Bone marrow (tissue), 2 donors: Measurements from ENCODE around the gene FBXO41.

ENCODE experiments used
- DNase-seq, 2 donors: peaks; one replicate each; lab custom pipeline; 2025; lab: John Stamatoyannopoulos, UW

The FBXO41 gene

GRCh38 chr2:73284296-73285158 is at the start of gene FBXO41:
Gene FBXO41 (minus strand): TSS chr2:73284478. CDS start chr2:73269630, 14,848 bp downstream.
- peak; percentile 42 to 48 for DNase-seq

- DNase-seq, result no peak
Measured at GRCh38 chr2:73334045-73334444, 49.8 kb upstream of the FBXO41 start.

- DNase-seq, result no peak
Measured at GRCh38 chr2:73333564-73333963, 49.3 kb upstream of the FBXO41 start.

DNA sequence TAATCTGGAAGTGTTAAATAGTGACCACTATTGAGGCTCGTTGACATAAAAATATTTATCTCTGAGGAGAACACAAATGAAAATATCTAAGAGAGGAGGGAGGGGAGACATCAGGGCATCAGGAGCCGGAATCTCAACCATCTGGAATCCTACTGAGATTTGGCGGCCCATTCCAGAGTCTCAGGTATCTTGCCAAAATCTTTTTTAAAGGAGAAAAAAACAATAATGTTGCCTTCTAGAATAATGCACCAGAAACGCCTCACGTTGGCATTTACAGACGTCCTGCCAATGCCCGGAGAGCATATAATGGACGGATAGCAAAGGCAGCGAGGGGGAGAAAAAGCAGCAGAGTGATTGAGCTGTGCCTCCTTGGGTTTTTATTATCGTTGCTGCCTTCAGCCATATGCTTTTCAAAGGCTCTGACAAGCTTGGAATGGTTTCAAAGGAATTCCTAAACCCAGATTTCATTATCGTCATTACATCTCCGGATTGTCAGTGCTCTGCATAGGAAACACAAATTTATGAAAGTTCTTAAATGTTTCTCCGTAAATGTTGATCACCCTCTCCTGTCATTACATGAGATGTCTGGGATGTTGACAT is 39.9 kb upstream of the FBXO41 start:
- DNase-seq, result no peak

GRCh38 chr2:73323551-73323950 is 39.3 kb upstream of the FBXO41 start:
- DNase-seq, result no peak

- DNase-seq, result no peak
Measured at GRCh38 chr2:73314441-73314840, 30.2 kb upstream of the FBXO41 start.

DNA sequence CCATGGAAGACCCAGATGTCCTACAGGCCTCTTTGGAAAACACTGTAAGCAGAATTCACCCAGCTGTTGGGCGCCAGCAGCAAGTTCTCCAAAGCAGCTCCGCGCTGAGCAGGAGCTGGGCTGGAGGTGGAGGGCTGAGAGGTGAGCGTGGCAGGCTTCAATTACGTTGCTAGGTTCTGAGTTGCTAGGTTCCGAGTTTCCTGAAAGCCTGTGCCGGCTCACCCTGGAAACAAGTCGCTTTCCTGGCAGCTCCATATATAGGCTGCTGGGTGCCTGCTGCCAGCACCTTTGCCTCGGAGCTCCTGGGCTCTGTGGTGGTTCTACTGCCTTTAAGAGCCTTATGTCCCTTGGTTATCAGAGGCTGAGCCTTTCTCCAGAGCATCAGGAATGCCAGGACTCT is 23.4 kb upstream of the FBXO41 start:
- no peak for DNase-seq

GRCh38 chr2:73301636-73302035 is 17.4 kb upstream of the FBXO41 start:
- DNase-seq, result no peak

GRCh38 chr2:73300926-73301325 is 16.6 kb upstream of the FBXO41 start:
- no peak for DNase-seq

GRCh38 chr2:73297586-73297985 is 13.3 kb upstream of the FBXO41 start:
- DNase-seq, result no peak

DNA sequence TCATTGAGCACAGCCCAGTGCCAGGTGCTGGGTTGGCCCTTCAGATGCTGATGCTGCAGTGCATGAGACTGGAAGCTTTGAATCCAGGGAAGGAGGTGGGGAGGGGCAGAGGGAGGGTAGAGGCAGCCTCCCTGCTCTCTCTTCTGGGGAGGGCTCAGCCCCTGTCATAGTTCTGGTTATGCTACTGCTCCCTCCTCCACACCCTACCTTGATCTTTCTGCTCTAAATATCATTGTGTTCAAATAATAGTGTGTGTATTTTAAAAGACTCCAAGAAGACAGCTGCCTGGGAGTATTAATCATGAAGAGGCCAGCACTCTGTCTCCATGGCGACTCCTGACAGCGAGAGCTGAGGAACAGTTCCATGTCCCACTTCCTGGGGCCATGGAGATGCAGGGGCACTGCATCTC is 12.9 kb upstream of the FBXO41 start:
- no peak for DNase-seq

- DNase-seq, result no peak
Measured at GRCh38 chr2:73295751-73296400, 11.6 kb upstream of the FBXO41 start.

DNA sequence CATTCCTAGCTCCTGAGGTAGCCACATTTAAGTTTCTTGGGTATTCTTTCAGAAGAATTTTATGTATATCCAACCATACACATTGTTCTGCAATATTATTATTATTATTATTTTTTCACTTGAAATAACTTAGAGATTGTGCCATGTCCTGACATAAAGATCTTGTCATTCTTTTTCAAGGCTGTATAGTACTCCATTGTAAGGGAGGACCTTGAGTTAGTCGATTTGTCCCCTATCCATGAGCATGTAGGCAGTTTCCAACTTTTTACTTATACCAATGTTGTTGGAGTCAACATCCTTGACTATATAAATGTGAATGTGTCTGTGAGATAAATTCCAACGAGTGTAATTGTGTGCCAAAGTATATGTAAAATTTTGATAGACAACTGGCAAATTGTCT is 10.0 kb upstream of the FBXO41 start:
- no peak for DNase-seq

DNA sequence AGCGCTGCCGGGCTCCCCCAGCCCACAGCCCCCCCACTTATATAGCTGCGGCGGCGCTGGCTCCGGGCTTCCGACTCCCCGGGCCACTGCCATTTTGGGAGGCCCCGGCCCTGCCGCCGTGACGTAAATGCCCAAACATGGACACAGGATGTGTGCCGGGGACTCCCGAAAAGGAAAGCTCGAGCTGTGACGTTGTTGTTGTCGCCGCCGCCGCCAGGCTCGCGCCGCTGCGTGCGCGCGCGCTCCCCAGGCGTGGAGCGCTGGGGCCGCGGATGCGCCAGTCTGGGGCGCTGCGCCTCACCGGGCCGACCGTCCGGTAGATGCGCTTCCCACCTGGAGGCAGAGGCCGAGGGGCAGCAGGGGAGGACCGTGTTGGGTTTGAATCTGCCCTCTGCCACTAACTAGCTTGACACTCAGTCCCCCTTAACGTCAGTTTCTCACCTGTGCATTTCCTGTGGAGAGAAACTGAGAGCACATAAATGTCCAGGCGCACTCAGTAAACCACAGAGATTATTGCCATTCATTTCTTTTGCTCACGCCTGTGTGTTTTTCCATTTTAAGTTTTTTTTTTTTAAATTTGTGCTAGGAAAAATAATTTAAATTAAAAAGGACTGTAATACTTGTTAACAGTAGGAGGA is 9.4 kb upstream of the FBXO41 start, which contains the start of gene EGR4:
Gene EGR4, minus strand, starts transcription at position 15 of the 638 bp plus-strand sequence. CDS start 231 bp downstream, outside the sequence.
- DNase-seq, result peak in 1 of 2 donors; percentile 12

DNA sequence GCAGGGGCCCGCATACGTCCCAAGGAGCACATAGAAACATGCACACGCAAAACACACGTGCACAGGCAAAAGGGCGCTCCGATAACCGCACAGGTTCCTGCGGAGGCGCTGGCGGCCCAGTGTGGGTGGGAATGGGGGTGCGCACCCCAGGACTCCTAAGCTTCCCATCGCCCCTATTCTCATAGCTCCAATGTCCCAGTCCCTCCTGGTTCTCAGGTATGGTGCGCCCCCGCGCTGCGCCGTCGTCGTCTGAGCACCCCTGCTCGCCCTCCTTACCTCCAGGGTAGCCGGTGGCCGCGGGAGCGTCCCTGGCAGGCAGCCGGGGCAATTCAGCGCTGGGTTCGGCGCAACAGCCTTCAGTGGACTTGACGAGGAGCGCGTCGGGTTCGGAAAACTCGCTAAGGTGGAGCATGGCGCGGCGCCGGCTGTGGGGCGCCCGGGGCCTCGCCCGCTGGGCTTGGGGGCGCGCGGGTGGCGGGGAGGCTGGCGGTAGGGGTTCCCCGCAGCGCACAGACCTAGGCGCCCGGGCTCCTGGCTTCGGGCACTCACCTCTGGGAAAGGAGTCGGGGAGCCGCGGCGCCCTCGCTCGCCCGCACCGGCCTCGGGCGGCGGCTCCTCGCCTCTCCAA is 8.7 kb upstream of the FBXO41 start:
- DNase-seq, result no peak

- no peak for DNase-seq
Measured at GRCh38 chr2:73292316-73292905, 8.1 kb upstream of the FBXO41 start.

DNA sequence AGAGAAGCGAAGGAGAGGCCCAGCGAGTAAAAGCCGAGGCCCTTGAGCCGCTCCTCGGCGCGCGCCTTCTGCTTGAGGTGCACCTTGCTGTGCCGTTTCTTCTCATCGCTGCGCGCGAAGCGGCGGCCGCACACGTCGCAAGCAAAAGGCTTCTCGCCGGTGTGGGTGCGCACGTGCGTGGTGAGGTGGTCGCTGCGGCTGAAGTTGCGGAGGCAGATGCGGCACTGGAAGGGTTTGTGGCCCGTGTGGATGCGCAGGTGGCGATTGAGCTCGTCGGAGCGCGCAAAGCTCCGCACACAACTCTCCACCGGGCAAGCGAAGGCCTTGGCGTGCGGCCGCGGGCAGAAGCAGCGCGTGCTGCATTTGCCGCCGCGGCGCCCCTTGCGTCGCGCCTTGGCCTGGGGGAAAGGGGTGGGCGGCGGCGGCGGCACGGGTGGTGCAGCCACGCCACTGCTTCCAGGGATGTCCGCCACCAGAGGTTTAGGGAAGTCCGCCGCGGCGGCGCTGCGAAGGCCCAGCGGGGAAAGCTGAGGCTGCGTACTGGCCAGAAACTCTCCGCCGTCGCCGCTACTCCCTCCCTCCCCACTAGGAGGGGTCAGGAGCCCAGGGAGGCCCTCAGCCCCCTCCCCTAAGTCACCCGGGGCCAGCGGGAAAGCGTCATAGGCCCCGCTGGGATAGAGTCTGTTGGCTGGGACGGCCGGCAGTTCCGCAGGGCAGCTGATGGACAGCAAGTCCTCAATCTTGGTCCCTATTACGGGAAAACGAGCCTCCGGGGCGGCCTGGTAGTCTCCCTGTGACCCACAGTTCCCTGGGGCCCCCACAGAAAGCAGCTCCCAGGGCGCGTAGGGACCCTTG is 7.4 kb upstream of the FBXO41 start:
- DNase-seq, result no peak

- DNase-seq, result peak in 1 of 2 donors; percentile 35
Measured at GRCh38 chr2:73291093-73291460, 6.8 kb upstream of the FBXO41 start.

DNA sequence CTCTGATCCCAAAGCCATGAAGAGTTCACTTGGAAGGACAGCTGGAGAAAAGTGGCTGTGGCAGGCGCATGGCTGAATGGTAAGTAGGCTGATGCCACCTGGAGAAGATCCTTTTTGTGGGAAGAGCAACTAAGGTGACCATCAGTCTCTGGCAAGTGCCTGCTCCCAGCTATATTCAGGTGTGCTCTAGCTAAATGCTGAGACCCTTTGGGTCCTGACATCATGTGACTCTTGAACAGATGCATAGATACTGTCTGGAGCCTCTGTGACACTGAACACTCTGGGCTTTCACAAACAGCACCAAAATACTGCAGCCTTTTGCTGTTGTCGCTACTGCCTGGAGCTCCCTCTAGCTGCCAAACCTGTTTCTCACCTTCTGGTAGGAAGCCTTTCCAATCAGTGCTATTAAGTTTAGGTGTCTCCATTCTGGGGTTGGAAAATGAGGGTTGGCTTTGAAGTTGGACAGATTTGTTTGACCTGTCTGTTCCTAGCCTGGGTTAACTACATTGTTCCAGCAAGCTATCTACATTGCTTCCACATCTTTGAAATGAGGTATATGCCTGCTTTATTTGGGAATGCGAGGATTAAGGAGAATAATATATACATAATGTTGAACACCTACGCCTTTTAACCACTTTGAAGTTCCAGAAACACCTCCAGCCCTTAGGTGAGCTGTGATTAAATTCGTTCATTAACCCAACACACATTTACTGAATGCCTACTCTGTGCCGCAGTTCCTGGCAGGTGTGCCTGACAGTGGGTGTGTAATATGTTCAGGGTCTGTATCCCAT is 6.0 kb upstream of the FBXO41 start:
- DNase-seq, result no peak

- no peak for DNase-seq
Measured at GRCh38 chr2:73289304-73289703, 5.0 kb upstream of the FBXO41 start.
